Motor neuron (in vitro differentiated cells): Measurements from ENCODE around the gene DENND4B. TPM values are rescaled to one million over a fixed set of nuclear protein-coding genes. Genes with fewer than 3 reads are reported as not detected.

ENCODE experiments used
- ATAC-seq, 8 experiments: fragments of 200-7000 bp; cut with Tn5 transposase; replicated peaks in 6 of 8; 2 replicates each; pipeline ENCODE4 v1.8.0; 2021; ENCODE audit warnings: mild to moderate bottlenecking in 8 of 8, moderate library complexity in 8 of 8
- H3K27ac ChIP-seq, 2 donors: fragments of 250-450 bp; sonication (Bioruptor Pico); 2 replicates each; pipeline ENCODE4 v1.9.0; 2021; ENCODE audit warnings: antibody characterized with exemption in 2 of 2, mild to moderate bottlenecking in 2 of 2, moderate library complexity in 1 of 2
- H3K4me1 ChIP-seq, 2 donors: fragments of 250-450 bp; sonication (Bioruptor Pico); replicated peaks in 1 of 2; 2 replicates each; pipeline ENCODE4 v1.6.1; 2021; ENCODE audit warnings: antibody characterized with exemption in 2 of 2, mild to moderate bottlenecking in 2 of 2, moderate library complexity in 1 of 2
- H3K4me3 ChIP-seq, 5 donors: fragments of 250-450 bp; sonication (Bioruptor Pico); 2 replicates each; pipeline ENCODE4 v1.9.0; 2021; ENCODE audit warnings: antibody characterized with exemption in 5 of 5, mild to moderate bottlenecking in 5 of 5, moderate library complexity in 4 of 5
- WGBS, 10 experiments: fragments of 450-650 bp; shearing (Covaris generic); methylation state at CpG; one replicate each; pipeline ENCODE4 v1.0.0; 2022; 5-methylcytosine and 5-hydroxymethylcytosine counted together
- in situ Hi-C, 9 experiments: fragments of 400-800 bp; cut with MboI; loops; one replicate each; pipeline ENCODE4 v1.15.0; 2021; ENCODE audit warnings: low sequenced_read_pairs in 9 of 9, low pct_unique_long_range_greater_than_20kb in 2 of 9; ENCODE audit not compliant: unreplicated experiment in 9 of 9
- total RNA-seq, 8 experiments: library from RNA; unstranded; fragments of 300-600 nt; gene quantifications; 2 replicates each; pipeline versions ENCODE4 v1.2.3 to v1.2.4, GENCODE V29; 2022

DENND4B gene
- total RNA-seq, 8 experiments from 2014 or later, result 11.5 to 46.0 (median 29.8) TPM

- in situ Hi-C loops, result no loop called here
Measured at GRCh38 chr1:153886127-153886526, 60.4 kb downstream of the DENND4B start.

GRCh38 chr1:153883223-153883622 lies 63.3 kb downstream of the DENND4B start:
- no peak for ATAC-seq
- peaks cover 27 to 31% of the 10 kb centered on the region in 2 donors for H3K4me1 ChIP-seq
- no peak overlapping the region for H3K27ac ChIP-seq
- H3K4me3 ChIP-seq, result no peak overlapping the region
- in situ Hi-C loops, result no loop called here
- 94 to 100% (median 96%) methylated on average over 1 to 4 of the region's 4 CpGs for WGBS, 10 experiments

More at GRCh38 chr1:153886127-153886526, 60.4 kb downstream of the DENND4B start:
- Histone ChIP-seq H3K4me1 (peaks cover 19 to 23% of the 10 kb centered on the region in 2 donors), H3K4me3 (no peak overlapping the region), H3K27ac (no peak overlapping the region)
- 50 to 100% (median 83%) methylated on average over 1 to 3 of the region's 3 CpGs; no CpG with 5 or more reads in 1 of the 10 experiments for WGBS, 10 experiments
- ATAC-seq, result no peak

GRCh38 chr1:153882296-153882912 lies 64.1 kb downstream of the DENND4B start:
- peak overlapping the region; percentile 91 to 98 for H3K27ac ChIP-seq
- H3K4me3 ChIP-seq, result peak overlapping the region in 4 of 5 donors; percentile 13 to 33 (median 25)
- no peak for ATAC-seq

GRCh38 chr1:153881751-153882150 lies 64.8 kb downstream of the DENND4B start:
- 0 to 30% (median 7%) methylated on average over 1 to 9 of the region's 9 CpGs for WGBS, 10 experiments
- Histone ChIP-seq H3K27ac (peak overlapping the region; percentile 91 to 98), H3K4me1 (peaks cover 27 to 31% of the 10 kb centered on the region in 2 donors), H3K4me3 (peak overlapping the region; percentile 7 to 33 (median 19))
- ATAC-seq, result peak in 7 of 8 experiments; percentile 18 to 51 (median 46)
- in situ Hi-C loops, result no loop called here

More at GRCh38 chr1:153882296-153882912, 64.1 kb downstream of the DENND4B start:
- peaks cover 27 to 31% of the 10 kb centered on the region in 2 donors for H3K4me1 ChIP-seq
- WGBS, 10 experiments, result 26 to 100% (median 53%) methylated on average over 1 to 3 of the region's 3 CpGs; no CpG with 5 or more reads in 1 of the 10 experiments
- in situ Hi-C loops, result no loop called here

GRCh38 chr1:153880962-153881361 lies 65.6 kb downstream of the DENND4B start:
- H3K27ac ChIP-seq, result peak overlapping the region; percentile 91 to 98

GRCh38 chr1:153880024-153880423 lies 66.5 kb downstream of the DENND4B start:
- in situ Hi-C loops, result no loop called here
- ATAC-seq, result no peak
- 80 to 100% (median 94%) methylated on average over 1 to 9 of the region's 9 CpGs; no CpG with 5 or more reads in 1 of the 10 experiments for WGBS, 10 experiments
- peak overlapping the region; percentile 91 to 98 for H3K27ac ChIP-seq
- H3K4me1 ChIP-seq, result peaks cover 27 to 31% of the 10 kb centered on the region in 2 donors
- no peak overlapping the region for H3K4me3 ChIP-seq

More at GRCh38 chr1:153880962-153881361, 65.6 kb downstream of the DENND4B start:
- peak; percentile 79 to 96 (median 95) for ATAC-seq
- 0 to 14% (median 0%) methylated on average over 1 to 5 of the region's 5 CpGs; no CpG with 5 or more reads in 5 of the 10 experiments for WGBS, 10 experiments
- peak overlapping the region; percentile 7 to 33 (median 19) for H3K4me3 ChIP-seq
- H3K4me1 ChIP-seq, result peaks cover 27 to 31% of the 10 kb centered on the region in 2 donors
- in situ Hi-C loops, result no loop called here

Other genes starting within 250 kb of the DENND4B start
- 10 to 100 TPM; 33.0 to 70.4 (median 44.9) TPM for gene INTS3, start 218.7 kb downstream of the DENND4B start, total RNA-seq
- 10 to 100 TPM in 5 of 8 experiments, 1 to 10 TPM in 3; 5.0 to 49.7 (median 15.3) TPM for gene SLC27A3, start 171.3 kb downstream of the DENND4B start, total RNA-seq
- gene GATAD2B, start 23.7 kb downstream of the DENND4B start, total RNA-seq, result 10 to 100 TPM in 7 of 8 experiments, 1 to 10 TPM in 1; 6.6 to 36.5 (median 23.7) TPM
- gene CRTC2, start 11.9 kb upstream of the DENND4B start, total RNA-seq, result 10 to 100 TPM in 7 of 8 experiments, 1 to 10 TPM in 1; 7.1 to 15.3 (median 13.0) TPM
- 100 to 1,000 TPM in 1 of 8 experiments, 10 to 100 TPM in 7; 36.6 to 117 (median 57.0) TPM for gene SLC39A1, start 16.8 kb upstream of the DENND4B start, total RNA-seq
- gene CREB3L4, start 21.2 kb upstream of the DENND4B start, total RNA-seq, result 10 to 100 TPM in 6 of 8 experiments, 1 to 10 TPM in 2; 7.1 to 30.0 (median 19.5) TPM
- 100 to 1,000 TPM in 6 of 8 experiments, 10 to 100 TPM in 2; 78.1 to 140 (median 109) TPM for gene JTB, start 31.0 kb upstream of the DENND4B start, total RNA-seq
- gene RAB13, start 39.6 kb upstream of the DENND4B start, total RNA-seq, result 100 to 1,000 TPM in 2 of 8 experiments, 10 to 100 TPM in 6; 27.3 to 276 (median 64.2) TPM
- over 10,000 TPM in 4 of 8 experiments, 1,000 to 10,000 TPM in 4; 2,543 to 20,464 (median 10,879) TPM for gene RPS27, start 44.0 kb upstream of the DENND4B start, total RNA-seq
- under 1 TPM; 0.10 to 0.60 (median 0.31) TPM for gene NUP210L, start 208.4 kb upstream of the DENND4B start, total RNA-seq
- gene TPM3, start 245.4 kb upstream of the DENND4B start, total RNA-seq, result 100 to 1,000 TPM; 142 to 388 (median 227) TPM